Measurements from ENCODE around the gene SMYD2. TPM values are rescaled to one million over a fixed set of nuclear protein-coding genes. Genes with fewer than 3 reads are reported as not detected.

SMYD2 gene
- total RNA-seq, 2 experiments from 2014 or later = 31.1 to 32.8 TPM

DNA sequence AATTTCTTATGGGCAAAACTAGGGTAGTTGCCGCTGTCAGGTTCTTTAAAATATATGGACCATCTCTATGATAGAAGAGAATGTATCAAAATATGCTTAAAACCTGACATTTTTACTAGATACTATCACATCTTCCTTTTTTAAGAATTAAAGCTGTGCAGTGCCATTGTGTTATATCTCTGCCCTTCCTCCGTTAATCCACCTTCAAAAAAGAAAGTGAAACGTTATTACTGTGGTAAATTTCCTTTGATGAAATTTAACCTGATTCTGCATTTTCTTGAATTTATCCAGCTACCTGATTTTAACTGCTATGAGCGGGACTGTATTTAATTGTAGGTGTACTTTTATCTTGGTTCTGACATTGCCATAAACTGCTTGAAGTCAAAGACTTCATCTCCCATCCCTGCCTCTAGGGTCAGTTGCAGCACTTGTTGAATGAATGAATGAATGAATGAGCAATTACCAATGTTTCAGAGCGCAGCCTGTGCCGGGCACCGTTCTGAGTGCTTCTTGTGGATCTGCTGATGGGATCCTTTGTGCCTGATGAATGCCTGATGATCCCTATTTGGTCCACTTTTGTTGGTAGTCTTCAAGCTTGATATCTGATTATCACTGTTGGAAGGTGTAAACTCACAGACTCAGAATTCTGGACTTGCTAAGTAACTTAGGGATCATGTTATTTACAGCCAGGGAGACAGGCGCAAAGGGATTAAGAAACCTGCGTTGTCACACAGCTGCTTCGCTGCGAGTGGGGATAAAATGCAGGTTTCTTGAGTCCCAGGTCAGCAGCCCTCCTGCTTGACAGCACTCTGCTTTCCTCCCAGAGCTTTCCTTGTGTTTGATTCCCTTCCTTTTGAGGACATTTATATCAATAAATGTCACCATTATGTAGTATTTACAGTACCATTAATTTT is 30.1 kb downstream of the SMYD2 start:
- intact Hi-C loops (cut with micrococcal nuclease) = loop anchor here (1.0 kb wide), 1 partner anchor 30 kb away; the partner anchor contains the start of gene SMYD2
- Mint-ChIP-seq H3K27me3 (no peaks in the 10 kb centered on the region), H3K36me3 (no peaks in the 10 kb centered on the region), H3K4me3 (peak overlapping the region; percentile 47), H3K4me1 (ENCODE audit: low read depth) (peaks cover 26% of the 10 kb centered on the region), H3K9me3 (no peaks in the 10 kb centered on the region), H3K27ac (no peak overlapping the region)
- DNase-seq = no peak
- ChIA-PET POLR2A (no interaction called here), CTCF (interaction anchor here (1.1 to 1.9 kb wide), 3 partner anchors 11 to 50 kb away, joined by 3 to 14 read pairs (median 9); no protein-coding TSS in a partner anchor)

DNA sequence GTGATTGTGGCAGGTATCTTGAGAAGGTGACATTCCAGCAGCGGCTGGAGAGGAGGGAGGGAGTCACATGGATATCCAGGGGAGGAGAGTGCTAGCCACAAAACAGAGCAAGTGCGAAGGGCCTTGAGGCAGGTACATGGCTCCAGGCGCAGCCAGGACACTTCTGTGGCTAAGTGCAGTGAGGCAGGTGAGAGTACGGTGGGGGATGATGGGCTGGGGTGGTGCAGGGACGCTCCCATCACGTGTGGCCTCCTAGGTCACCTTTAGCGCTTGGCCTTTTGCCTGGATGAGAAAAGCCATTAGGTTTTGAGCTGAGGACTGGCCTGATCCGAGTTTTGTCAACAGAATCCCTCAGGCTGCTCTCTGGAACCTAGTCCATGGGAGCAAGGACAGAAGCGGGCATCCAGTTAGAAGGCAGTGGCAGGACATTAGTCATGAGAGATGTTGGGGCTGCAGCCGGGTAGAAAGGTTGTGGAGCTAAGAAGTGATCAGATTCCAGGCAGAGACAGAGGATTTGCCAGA is 31.6 kb downstream of the SMYD2 start:
- POLR2A ChIA-PET = no interaction called here
- Mint-ChIP-seq H3K36me3 (no peaks in the 10 kb centered on the region), H3K27ac (no peak overlapping the region)

DNA sequence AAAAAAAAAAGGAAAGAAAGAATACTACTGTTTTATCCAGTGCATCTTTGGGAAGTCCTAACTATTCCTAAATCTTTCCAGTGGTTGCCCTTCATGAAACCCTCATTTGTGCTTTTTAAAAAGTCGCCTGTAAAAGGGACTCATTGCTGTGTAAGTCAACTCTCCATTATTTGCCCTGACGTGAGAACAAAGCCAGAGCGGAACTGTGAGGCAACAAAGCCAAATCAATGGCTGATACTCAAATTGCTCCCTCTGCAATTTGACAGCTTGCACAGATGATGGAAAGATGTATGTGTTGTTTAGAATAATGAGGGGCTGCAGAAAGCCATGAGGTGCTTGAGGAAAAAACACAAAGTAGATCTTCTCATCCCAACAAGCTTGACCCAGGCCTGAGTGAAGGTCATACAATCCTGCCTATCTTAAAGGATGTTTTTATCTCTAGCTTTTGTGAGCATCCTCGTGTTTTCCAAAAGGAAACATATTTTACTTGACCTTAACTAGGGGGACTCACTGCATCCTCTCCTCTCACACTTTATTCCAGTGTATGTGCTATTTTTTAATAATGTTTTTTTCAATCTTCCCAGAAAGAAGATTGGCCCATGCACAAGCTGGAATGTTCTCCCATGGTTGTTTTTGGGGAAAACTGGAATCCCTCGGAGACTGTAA is 33.4 kb downstream of the SMYD2 start:
- intact Hi-C loops (cut with micrococcal nuclease) = no loop called here
- Mint-ChIP-seq H3K4me1 (ENCODE audit: low read depth) (peaks cover 16% of the 10 kb centered on the region), H3K4me3 (no peak overlapping the region), H3K27me3 (no peaks in the 10 kb centered on the region), H3K9me3 (no peaks in the 10 kb centered on the region), H3K27ac (no peak overlapping the region), H3K36me3 (no peaks in the 10 kb centered on the region)
- DNase-seq = no peak
- CTCF ChIA-PET = interaction anchor here (1.2 to 1.3 kb wide), 2 partner anchors 15 to 53 kb away, joined by 5 to 7 read pairs; no protein-coding TSS in a partner anchor
- POLR2A ChIA-PET = no interaction called here

More for the DNA sequence above, 31.6 kb downstream of the SMYD2 start:
- H3K4me1 Mint-ChIP-seq (ENCODE audit: low read depth) = peaks cover 26% of the 10 kb centered on the region
- CTCF ChIA-PET = interaction anchor here (0.7 to 1.2 kb wide), 3 partner anchors 9 to 19 kb away, joined by 3 read pairs; no protein-coding TSS in a partner anchor
- DNase-seq = no peak
- intact Hi-C loops (cut with micrococcal nuclease) = no loop called here
- H3K27me3 Mint-ChIP-seq = no peaks in the 10 kb centered on the region
- no peaks in the 10 kb centered on the region for H3K9me3 Mint-ChIP-seq
- no peak overlapping the region for H3K4me3 Mint-ChIP-seq

DNA sequence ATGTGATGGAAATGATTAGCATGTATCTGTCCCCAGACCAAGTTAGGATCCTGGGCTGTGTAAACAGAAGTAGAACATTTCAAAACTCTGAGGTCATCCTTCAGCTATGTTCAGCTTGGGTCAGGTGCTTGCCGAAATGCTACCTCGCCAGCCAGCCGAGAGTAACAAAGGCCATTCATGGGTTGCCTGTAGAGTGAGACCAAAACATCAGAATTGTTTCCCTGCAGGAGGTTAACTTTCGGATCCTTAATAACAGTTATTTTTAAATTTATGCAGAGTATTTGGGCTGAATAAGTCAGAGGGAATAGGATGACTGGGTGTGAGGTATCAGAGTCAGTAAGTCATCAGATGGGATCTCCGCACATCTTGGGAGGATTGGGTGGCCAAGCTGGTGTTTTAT is 35.6 kb downstream of the SMYD2 start:
- H3K4me3 Mint-ChIP-seq = no peak overlapping the region
- intact Hi-C loops (cut with micrococcal nuclease) = no loop called here
- H3K27ac Mint-ChIP-seq = no peak overlapping the region
- POLR2A ChIA-PET = interaction anchor here (0.7 to 1.6 kb wide), 2 partner anchors 10 to 14 kb away, joined by 3 to 5 read pairs; no protein-coding TSS in a partner anchor
- H3K9me3 Mint-ChIP-seq = no peaks in the 10 kb centered on the region
- DNase-seq = no peak
- H3K4me1 Mint-ChIP-seq (ENCODE audit: low read depth) = peaks cover under 1% of the 10 kb centered on the region
- H3K36me3 Mint-ChIP-seq = no peaks in the 10 kb centered on the region
- H3K27me3 Mint-ChIP-seq = no peaks in the 10 kb centered on the region
- CTCF ChIA-PET = interaction anchor here (1.4 to 3.4 kb wide), 4 partner anchors 12 to 102 kb away, joined by 4 to 24 read pairs (median 18); no protein-coding TSS in a partner anchor

DNA sequence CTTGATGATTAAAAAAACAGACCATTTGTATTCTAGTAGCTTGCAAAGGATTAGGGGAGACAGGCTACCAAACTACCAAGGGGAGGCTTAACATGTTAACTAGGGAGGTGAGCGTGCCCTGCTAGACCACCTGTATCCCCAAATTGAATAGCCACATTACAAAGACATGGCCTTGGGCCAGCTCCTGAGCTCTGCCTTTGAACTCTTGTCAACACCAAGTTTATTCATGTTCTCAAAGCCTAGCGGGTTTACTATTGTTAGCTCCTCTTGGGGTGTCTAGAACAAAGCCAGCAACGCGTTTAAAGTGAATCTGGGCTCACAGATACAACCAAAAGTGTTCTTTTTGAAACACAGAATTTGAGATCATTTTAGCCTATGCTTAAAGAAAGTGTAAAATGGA is 36.3 kb downstream of the SMYD2 start:
- H3K4me3 Mint-ChIP-seq = no peak overlapping the region
- peaks cover 4% of the 10 kb centered on the region for H3K4me1 Mint-ChIP-seq (ENCODE audit: low read depth)
- no peak for DNase-seq
- H3K27ac Mint-ChIP-seq = no peak overlapping the region
- H3K36me3 Mint-ChIP-seq = peaks cover 3% of the 10 kb centered on the region
- no peaks in the 10 kb centered on the region for H3K9me3 Mint-ChIP-seq
- intact Hi-C loops (cut with micrococcal nuclease) = no loop called here
- ChIA-PET CTCF (interaction anchor here (1.4 to 3.4 kb wide), 4 partner anchors 12 to 103 kb away, joined by 4 to 24 read pairs (median 18); no protein-coding TSS in a partner anchor), POLR2A (interaction anchor here (1.6 kb wide), 1 partner anchor 15 kb away, joined by 5 read pairs; no protein-coding TSS in a partner anchor)
- H3K27me3 Mint-ChIP-seq = no peaks in the 10 kb centered on the region

DNA sequence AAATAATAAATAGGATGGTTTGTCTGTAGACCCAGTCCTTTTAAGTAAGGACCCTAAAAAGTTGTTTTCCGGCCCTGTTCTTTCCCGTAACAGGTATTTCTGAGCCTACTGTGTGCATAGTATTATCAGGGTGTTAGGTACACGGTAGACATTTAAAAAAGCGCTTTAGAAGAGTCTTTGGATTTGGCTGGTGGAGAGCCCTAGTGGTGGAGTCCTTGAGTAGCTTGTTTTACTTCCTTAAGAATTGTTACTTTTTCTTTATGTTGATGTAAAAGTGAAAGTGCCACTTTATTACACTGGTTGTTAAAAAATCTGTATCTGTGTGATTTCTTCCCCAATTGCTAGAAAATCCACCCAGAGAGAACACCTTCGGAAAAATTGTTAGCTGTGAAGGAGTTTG is 36.8 kb downstream of the SMYD2 start:
- H3K4me3 Mint-ChIP-seq = no peak overlapping the region
- no peak overlapping the region for H3K27ac Mint-ChIP-seq
- DNase-seq = no peak
- intact Hi-C loops (cut with micrococcal nuclease) = no loop called here
- H3K4me1 Mint-ChIP-seq (ENCODE audit: low read depth) = peaks cover 4% of the 10 kb centered on the region
- peaks cover 3% of the 10 kb centered on the region for H3K36me3 Mint-ChIP-seq
- H3K9me3 Mint-ChIP-seq = no peaks in the 10 kb centered on the region
- ChIA-PET POLR2A (no interaction called here), CTCF (interaction anchor here (1.4 to 3.4 kb wide), 4 partner anchors 11 to 103 kb away, joined by 4 to 24 read pairs (median 18); no protein-coding TSS in a partner anchor)
- H3K27me3 Mint-ChIP-seq = no peaks in the 10 kb centered on the region

DNA sequence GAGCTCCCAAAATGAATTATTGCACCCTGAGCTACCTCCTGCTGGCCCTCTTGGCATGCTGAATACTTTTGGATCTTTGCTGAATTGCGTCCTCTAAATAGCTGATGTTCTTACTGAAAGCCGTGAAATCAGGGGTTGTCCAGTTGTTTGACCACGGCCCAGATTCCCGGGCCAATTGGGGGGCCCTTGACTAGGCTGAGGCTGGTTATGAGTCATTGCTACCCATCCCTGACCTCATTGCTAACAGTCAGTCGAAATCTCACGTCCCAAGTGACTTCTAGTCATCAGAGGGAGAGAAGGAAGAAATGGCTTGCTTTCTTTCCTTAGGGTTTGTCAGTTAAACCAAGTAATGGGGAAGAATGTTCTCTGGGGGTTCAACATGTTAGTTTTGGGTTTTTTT is 37.4 kb downstream of the SMYD2 start:
- no peak for DNase-seq
- H3K4me3 Mint-ChIP-seq = no peak overlapping the region
- ChIA-PET POLR2A (no interaction called here), CTCF (interaction anchor here (3.0 to 3.4 kb wide), 3 partner anchors 10 to 56 kb away, joined by 16 to 24 read pairs (median 20); no protein-coding TSS in a partner anchor)
- H3K9me3 Mint-ChIP-seq = no peaks in the 10 kb centered on the region
- H3K27me3 Mint-ChIP-seq = no peaks in the 10 kb centered on the region
- peaks cover 3% of the 10 kb centered on the region for H3K36me3 Mint-ChIP-seq
- H3K4me1 Mint-ChIP-seq (ENCODE audit: low read depth) = peaks cover 4% of the 10 kb centered on the region
- H3K27ac Mint-ChIP-seq = no peak overlapping the region
- intact Hi-C loops (cut with micrococcal nuclease) = no loop called here

DNA sequence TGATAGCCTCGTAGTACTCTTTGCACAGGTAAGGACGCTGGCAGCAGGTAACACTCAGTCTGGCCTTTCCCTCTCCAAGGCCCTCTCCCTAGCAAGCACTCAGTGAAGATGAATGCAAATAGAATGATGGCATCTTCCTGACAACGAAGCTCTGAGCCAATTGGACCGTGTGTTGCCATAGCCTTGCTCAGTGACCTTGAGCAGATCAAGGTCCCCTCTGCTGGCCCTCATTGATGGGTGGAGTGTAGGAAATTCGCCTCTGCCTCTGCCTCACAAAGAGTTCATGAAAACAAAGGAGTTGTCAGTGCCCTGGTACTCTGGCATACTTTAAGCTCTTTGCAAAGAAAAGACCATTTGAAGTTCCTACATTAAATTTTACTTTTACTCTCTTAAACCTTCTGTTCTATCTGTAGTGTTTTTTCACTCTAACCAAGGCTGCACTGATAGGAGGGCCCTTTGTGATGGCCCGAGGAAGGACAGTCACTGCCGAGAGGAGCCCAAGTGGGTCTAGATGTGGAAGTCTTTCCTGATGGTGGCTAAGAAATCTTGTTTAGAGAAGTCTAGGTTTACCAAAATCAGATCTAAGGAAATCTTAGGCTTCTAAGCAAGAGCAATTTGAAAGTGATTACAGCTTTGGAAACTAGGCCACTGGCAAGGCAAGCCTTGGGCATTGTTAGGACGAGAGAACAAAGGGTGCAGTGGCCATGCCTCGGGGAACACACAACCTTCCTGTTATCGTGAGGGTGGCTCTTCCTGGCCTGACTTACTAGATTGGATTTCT is 38.2 kb downstream of the SMYD2 start:
- no peak for DNase-seq
- Mint-ChIP-seq H3K27me3 (no peaks in the 10 kb centered on the region), H3K4me1 (ENCODE audit: low read depth) (peaks cover 4% of the 10 kb centered on the region), H3K4me3 (no peak overlapping the region), H3K27ac (no peak overlapping the region), H3K36me3 (peaks cover 3% of the 10 kb centered on the region), H3K9me3 (no peaks in the 10 kb centered on the region)
- POLR2A ChIA-PET = no interaction called here
- CTCF ChIA-PET = interaction anchor here (3.0 to 3.4 kb wide), 3 partner anchors 10 to 57 kb away, joined by 16 to 24 read pairs (median 20); no protein-coding TSS in a partner anchor
- intact Hi-C loops (cut with micrococcal nuclease) = no loop called here

DNA sequence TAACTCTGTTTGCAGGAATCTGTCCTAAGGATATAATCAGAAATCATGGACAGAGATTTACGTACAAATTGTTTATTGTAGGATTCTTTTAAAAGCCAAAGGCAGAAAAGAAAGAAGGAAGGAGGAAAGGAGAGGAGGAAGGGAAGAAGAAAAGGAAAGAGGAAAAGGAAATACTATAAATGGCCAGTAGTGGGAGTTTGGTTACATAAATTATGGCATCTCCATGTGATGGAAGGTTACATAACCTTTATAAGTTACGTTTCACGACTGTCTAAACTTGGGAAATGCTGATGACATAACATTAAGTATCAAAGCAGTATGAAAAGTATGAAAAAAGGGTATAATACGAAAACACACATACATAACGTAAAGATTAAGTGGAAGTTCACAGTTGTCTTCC is 39.0 kb downstream of the SMYD2 start:
- ChIA-PET POLR2A (no interaction called here), CTCF (no interaction called here)

DNA sequence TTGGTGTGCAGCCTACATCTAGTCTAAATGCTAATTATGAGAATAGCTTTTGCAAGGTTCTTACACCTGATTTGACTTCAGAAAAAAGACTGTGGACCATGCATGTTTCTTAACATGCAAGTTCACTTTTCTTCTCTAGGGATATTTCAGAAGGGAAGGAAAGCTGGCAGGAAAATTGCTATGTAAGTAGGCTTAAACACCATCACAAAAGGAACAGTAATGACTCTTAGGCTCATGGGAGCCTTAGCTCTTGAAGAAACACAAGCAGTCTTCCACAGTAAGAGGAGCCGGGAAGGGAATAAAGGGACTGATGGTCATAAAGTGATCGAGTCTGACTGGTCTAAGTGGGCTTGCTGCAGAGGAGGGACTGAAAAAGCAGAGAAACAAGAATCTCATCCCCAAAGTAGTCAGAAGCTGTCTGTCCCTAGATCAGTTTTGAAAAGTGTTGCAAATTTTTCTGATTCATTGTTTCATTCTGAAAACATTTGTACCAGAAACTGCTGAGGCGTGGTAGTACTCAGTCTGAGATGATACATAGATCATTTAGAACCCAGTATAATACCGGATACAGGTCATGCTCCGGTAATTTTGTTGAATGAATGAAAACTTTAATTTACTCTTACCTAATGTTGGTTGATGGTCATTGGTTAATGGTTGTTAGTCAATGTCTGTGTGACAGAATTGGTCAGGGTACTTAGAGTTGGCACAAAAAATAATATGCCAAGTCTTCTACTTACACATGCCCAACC is 40.9 kb downstream of the SMYD2 start:
- Mint-ChIP-seq H3K4me3 (no peak overlapping the region), H3K27ac (no peak overlapping the region), H3K36me3 (peaks cover 3% of the 10 kb centered on the region), H3K27me3 (no peaks in the 10 kb centered on the region), H3K9me3 (no peaks in the 10 kb centered on the region), H3K4me1 (ENCODE audit: low read depth) (peaks cover 4% of the 10 kb centered on the region)
- intact Hi-C loops (cut with micrococcal nuclease) = loop anchor here (10.0 kb wide), 1 partner anchor 947 kb away; no protein-coding TSS in a partner anchor
- ChIA-PET POLR2A (no interaction called here), CTCF (interaction anchor here (1.0 to 2.5 kb wide), 3 partner anchors 9 to 61 kb away, joined by 3 to 14 read pairs (median 12); no protein-coding TSS in a partner anchor)
- no peak for DNase-seq

More for the DNA sequence above, 39.0 kb downstream of the SMYD2 start:
- peaks cover 3% of the 10 kb centered on the region for H3K36me3 Mint-ChIP-seq
- no peak overlapping the region for H3K4me3 Mint-ChIP-seq
- peaks cover 4% of the 10 kb centered on the region for H3K4me1 Mint-ChIP-seq (ENCODE audit: low read depth)
- no peaks in the 10 kb centered on the region for H3K27me3 Mint-ChIP-seq
- no peak overlapping the region for H3K27ac Mint-ChIP-seq
- intact Hi-C loops (cut with micrococcal nuclease) = loop anchor here (10.0 kb wide), 1 partner anchor 945 kb away; no protein-coding TSS in a partner anchor
- DNase-seq = no peak
- H3K9me3 Mint-ChIP-seq = no peaks in the 10 kb centered on the region

Data from activated CD4-positive, alpha-beta memory T cell treated with anti-CD3 and anti-CD28 coated beads for 36 hours (primary cell).